ENCODE data around the gene FANCD2OS.

The FANCD2OS gene

DNA sequence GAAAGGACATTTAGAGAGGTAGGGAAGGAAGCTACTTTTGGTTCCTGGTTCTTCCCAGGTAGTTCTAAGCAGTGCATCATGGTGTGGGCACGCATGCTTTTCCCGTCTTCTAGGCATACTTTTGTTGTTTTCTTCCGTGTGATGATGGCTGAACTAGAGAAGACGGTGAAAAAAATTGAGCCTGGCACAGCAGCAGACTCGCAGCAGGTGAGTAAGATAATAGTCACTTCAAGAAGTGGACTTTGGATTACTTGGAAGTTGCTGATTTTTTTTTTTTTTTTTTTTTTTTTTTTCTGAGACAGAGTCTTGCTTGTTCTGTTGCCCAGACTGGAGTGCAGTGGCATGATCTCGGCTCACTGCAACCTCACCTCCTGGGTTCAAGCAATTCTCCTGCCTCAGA, 17.9 kb downstream of the FANCD2OS start:
- Histone ChIP-seq H3F3A (ENCODE audit: low read depth) (no peaks in the 10 kb centered on the region), H3K27me3 (ENCODE audit: insufficient read depth, low read length, poor library complexity, severe bottlenecking) (no peaks in the 10 kb centered on the region), H3K4me2 (ENCODE audit: low read depth, low read length, poor library complexity, severe bottlenecking) (no peak overlapping the region), H3K9ac (ENCODE audit: low read depth, low read length, poor library complexity, severe bottlenecking) (no peak overlapping the region), H3K4me1 (ENCODE audit: insufficient read depth, low read length, poor library complexity, severe bottlenecking) (no peaks in the 10 kb centered on the region), H3K9me2 (replicated peaks; ENCODE audit: low read depth, low read length) (no peaks in the 10 kb centered on the region), H4K20me1 (ENCODE audit: insufficient read depth, low read length, poor library complexity, severe bottlenecking) (no peaks in the 10 kb centered on the region), H3K79me2 (ENCODE audit: insufficient read depth, low read length) (no peaks in the 10 kb centered on the region), H3K4me3 (ENCODE audit: low read length, poor library complexity, severe bottlenecking) (no peak overlapping the region), H2AFZ (ENCODE audit: low read length) (no peak overlapping the region), H3K36me3 (ENCODE audit: insufficient read depth, low read length) (peaks cover 68% of the 10 kb centered on the region; the same call in 1 of the 2 replicates), H3K9me3 (ENCODE audit: insufficient read depth, low read depth, low read length) (no peaks in the 10 kb centered on the region)
- no peak for TF ChIP-seq CTCF (conservative IDR thresholded peaks at IDR 0.05; ENCODE audit: low read length)
- no peak for TF ChIP-seq EZH2phosphoT487 (IDR thresholded peaks at IDR 0.05; ENCODE audit: borderline replicate concordance)

DNA sequence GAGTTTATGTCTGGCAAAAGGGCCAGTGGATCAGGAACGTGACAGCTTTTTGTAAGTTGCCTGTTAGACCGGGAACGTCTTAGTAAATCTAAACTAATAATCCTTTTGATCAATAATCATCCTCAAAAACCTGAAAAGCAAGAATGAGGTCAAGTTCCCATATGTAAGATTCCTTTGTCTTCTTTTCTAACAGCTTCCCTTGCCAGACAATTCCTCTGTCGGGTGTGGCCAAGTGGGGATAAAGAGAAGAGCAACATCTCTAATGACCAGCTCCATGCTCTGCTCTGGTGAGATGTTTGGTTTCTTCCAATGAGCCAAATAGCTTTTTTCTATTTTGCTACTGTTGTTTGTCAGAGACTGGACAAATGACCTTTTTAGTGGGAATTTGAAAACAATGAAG, 19.8 kb downstream of the FANCD2OS start:
- Histone ChIP-seq H3K4me2 (ENCODE audit: low read depth, low read length, poor library complexity, severe bottlenecking) (no peak overlapping the region), H3K4me1 (ENCODE audit: insufficient read depth, low read length, poor library complexity, severe bottlenecking) (no peaks in the 10 kb centered on the region), H3K27me3 (ENCODE audit: insufficient read depth, low read length, poor library complexity, severe bottlenecking) (no peaks in the 10 kb centered on the region), H2AFZ (ENCODE audit: low read length) (no peak overlapping the region), H3K9ac (ENCODE audit: low read depth, low read length, poor library complexity, severe bottlenecking) (no peak overlapping the region), H3F3A (ENCODE audit: low read depth) (no peaks in the 10 kb centered on the region), H3K79me2 (ENCODE audit: insufficient read depth, low read length) (no peaks in the 10 kb centered on the region), H3K4me3 (ENCODE audit: low read length, poor library complexity, severe bottlenecking) (no peak overlapping the region), H4K20me1 (ENCODE audit: insufficient read depth, low read length, poor library complexity, severe bottlenecking) (no peaks in the 10 kb centered on the region), H3K36me3 (ENCODE audit: insufficient read depth, low read length) (peaks cover 67% of the 10 kb centered on the region; the same call in 1 of the 2 replicates), H3K9me3 (ENCODE audit: insufficient read depth, low read depth, low read length) (no peaks in the 10 kb centered on the region), H3K9me2 (replicated peaks; ENCODE audit: low read depth, low read length) (no peaks in the 10 kb centered on the region)
- TF ChIP-seq EZH2phosphoT487 (IDR thresholded peaks at IDR 0.05; ENCODE audit: borderline replicate concordance) (no peak), CTCF (conservative IDR thresholded peaks at IDR 0.05; ENCODE audit: low read length) (no peak)

GRCh38 chr3:10085738-10086137, 22.3 kb downstream of the FANCD2OS start:
- peaks cover 75% of the 10 kb centered on the region; the same call in 1 of the 2 replicates for H3K36me3 ChIP-seq (ENCODE audit: insufficient read depth, low read length)

More at GRCh38 chr3:10085738-10086137, 22.3 kb downstream of the FANCD2OS start:
- Histone ChIP-seq H4K20me1 (ENCODE audit: insufficient read depth, low read length, poor library complexity, severe bottlenecking) (no peaks in the 10 kb centered on the region), H3K27me3 (ENCODE audit: insufficient read depth, low read length, poor library complexity, severe bottlenecking) (no peaks in the 10 kb centered on the region), H3K4me3 (ENCODE audit: low read length, poor library complexity, severe bottlenecking) (no peak overlapping the region), H3K9me3 (ENCODE audit: insufficient read depth, low read depth, low read length) (no peaks in the 10 kb centered on the region), H3K9ac (ENCODE audit: low read depth, low read length, poor library complexity, severe bottlenecking) (no peak overlapping the region), H2AFZ (ENCODE audit: low read length) (no peak overlapping the region), H3K4me1 (ENCODE audit: insufficient read depth, low read length, poor library complexity, severe bottlenecking) (no peaks in the 10 kb centered on the region), H3K4me2 (ENCODE audit: low read depth, low read length, poor library complexity, severe bottlenecking) (no peak overlapping the region), H3K9me2 (replicated peaks; ENCODE audit: low read depth, low read length) (no peaks in the 10 kb centered on the region), H3K79me2 (ENCODE audit: insufficient read depth, low read length) (no peaks in the 10 kb centered on the region), H3F3A (ENCODE audit: low read depth) (no peaks in the 10 kb centered on the region)
- TF ChIP-seq CTCF (conservative IDR thresholded peaks at IDR 0.05; ENCODE audit: low read length): no peak
- TF ChIP-seq EZH2phosphoT487 (IDR thresholded peaks at IDR 0.05; ENCODE audit: borderline replicate concordance): no peak
